ENCODE measurements around the gene JTB.
"Not testable (repeated sequence)": the region's sequence is repeated elsewhere in the genome, so short reads cannot be mapped to it uniquely, and the experiment has no call there.

JTB gene

GRCh38 chr1:153987621-153988020 is 10.1 kb upstream of the JTB start:
- TF ChIP-seq CTCF (conservative IDR thresholded peaks at IDR 0.05; ENCODE audit: control insufficient read depth, insufficient read depth, low read depth, low read length) = no peak
- no peak for DNase-seq (ENCODE audit: low read depth)
- no peak overlapping the region for H3K4me3 ChIP-seq (ENCODE audit: control insufficient read depth, low read depth, low read length)

GRCh38 chr1:153985941-153986761 is 8.7 kb upstream of the JTB start, which contains the start of gene RAB13:
Gene RAB13 (minus strand): TSS chr1:153986339. CDS start chr1:153986236, 103 bp downstream.
- peak; percentile 82 for DNase-seq (ENCODE audit: low read depth)
- TF ChIP-seq CTCF (conservative IDR thresholded peaks at IDR 0.05; ENCODE audit: control insufficient read depth, insufficient read depth, low read depth, low read length) = no peak
- H3K4me3 ChIP-seq (ENCODE audit: control insufficient read depth, low read depth, low read length) = peak within 1 kb of the TSS; percentile 81

GRCh38 chr1:153985341-153985912 is 8.0 kb upstream of the JTB start:
- peak overlapping the region; percentile 81 for H3K4me3 ChIP-seq (ENCODE audit: control insufficient read depth, low read depth, low read length)
- DNase-seq (ENCODE audit: low read depth) = peak; percentile 90
- no peak for TF ChIP-seq CTCF (conservative IDR thresholded peaks at IDR 0.05; ENCODE audit: control insufficient read depth, insufficient read depth, low read depth, low read length)

- no peak for TF ChIP-seq CTCF (conservative IDR thresholded peaks at IDR 0.05; ENCODE audit: control insufficient read depth, insufficient read depth, low read depth, low read length)
- H3K4me3 ChIP-seq (ENCODE audit: control insufficient read depth, low read depth, low read length) = peak overlapping the region; percentile 81
- no peak for DNase-seq (ENCODE audit: low read depth)
Measured at GRCh38 chr1:153984123-153984894, 6.8 kb upstream of the JTB start.

- not testable (repeated sequence) for DNase-seq (ENCODE audit: low read depth); H3K4me3 ChIP-seq (ENCODE audit: control insufficient read depth, low read depth, low read length)
Measured at GRCh38 chr1:153981735-153982134, 4.3 kb upstream of the JTB start.

GRCh38 chr1:153979091-153979490 is 1.6 kb upstream of the JTB start:
- H3K4me3 ChIP-seq (ENCODE audit: control insufficient read depth, low read depth, low read length); DNase-seq (ENCODE audit: low read depth): not testable (repeated sequence)

- H3K4me3 ChIP-seq (ENCODE audit: control insufficient read depth, low read depth, low read length) = peak overlapping the region; percentile 95
- TF ChIP-seq CTCF (conservative IDR thresholded peaks at IDR 0.05; ENCODE audit: control insufficient read depth, insufficient read depth, low read depth, low read length) = no peak
- peak; percentile 36 for DNase-seq (ENCODE audit: low read depth)
Measured at GRCh38 chr1:153978274-153978909, 918 bp upstream of the JTB start.

Data from fibroblast of mammary gland (primary cell).